Natural killer cell (primary cell): ENCODE measurements around the gene BNC2. TPM values are rescaled to one million over a fixed set of nuclear protein-coding genes. Genes with fewer than 3 reads are reported as not detected.

Experiments used
- ATAC-seq, 3 donors: fragments of 150-1000 bp in 2 of 3; fragments of 200-7000 bp in 1 of 3; cut with Tn5 transposase; 1 replicate in 1 of 3; 2 replicates in 2 of 3; pipeline ENCODE4 v1.10.0; 2021; ENCODE audit warnings: mild to moderate bottlenecking in 2 of 3, moderate library complexity in 2 of 3
- DNase-seq, 2 donors: peaks; one replicate each; pipeline versions ENCODE4 v3.0.0 to v3.0.0-alpha.2; 2013 to 2021; ENCODE audit warnings: mixed read lengths in 1 of 2
- H3K27ac ChIP-seq: one replicate; pipeline ENCODE4 v1.5.1; 2013; ENCODE audit warnings: mild to moderate bottlenecking, low read length
- H3K27me3 ChIP-seq: one replicate; pipeline ENCODE4 v1.6.1; 2013; ENCODE audit warnings: low read length; ENCODE audit not compliant: control insufficient read depth, insufficient read depth
- H3K36me3 ChIP-seq: one replicate; pipeline ENCODE4 v1.6.1; 2013; ENCODE audit warnings: low read length; ENCODE audit not compliant: control insufficient read depth, insufficient read depth
- H3K4me1 ChIP-seq: one replicate; pipeline ENCODE4 v1.6.1; 2013; ENCODE audit warnings: low read length; ENCODE audit not compliant: control insufficient read depth, insufficient read depth
- H3K4me3 ChIP-seq: one replicate; pipeline ENCODE4 v1.5.1; 2013; ENCODE audit warnings: low read length
- H3K9me3 ChIP-seq: one replicate; pipeline ENCODE4 v1.6.1; 2013; ENCODE audit warnings: low read length; ENCODE audit not compliant: control insufficient read depth, insufficient read depth
- H3K27ac Mint-ChIP-seq, 2 donors: one replicate each; pipeline ENCODE4 v1.8.0; 2022; ENCODE audit warnings: mild to moderate bottlenecking in 2 of 2, mixed read lengths in 2 of 2, moderate library complexity in 1 of 2
- H3K27me3 Mint-ChIP-seq, 2 donors: one replicate each; pipeline ENCODE4 v1.8.0; 2022; ENCODE audit warnings: low read depth in 2 of 2, mixed read lengths in 2 of 2
- H3K36me3 Mint-ChIP-seq: one replicate; pipeline ENCODE4 v1.8.0; 2022; ENCODE audit warnings: mixed read lengths
- H3K4me1 Mint-ChIP-seq, 2 donors: one replicate each; pipeline ENCODE4 v1.8.0; 2022; ENCODE audit warnings: mixed read lengths in 2 of 2
- H3K4me3 Mint-ChIP-seq: one replicate; pipeline ENCODE4 v1.8.0; 2022; ENCODE audit warnings: mild to moderate bottlenecking, moderate library complexity, mixed read lengths
- H3K9me3 Mint-ChIP-seq, 2 donors: one replicate each; pipeline ENCODE4 v1.8.0; 2022; ENCODE audit warnings: mixed read lengths in 2 of 2
- WGBS: methylation state at CpG from one replicate; pipeline ENCODE4 v1.1.7; 2013; ENCODE audit warnings: missing lambda C conversion rate; ENCODE audit not compliant: insufficient coverage; 5-methylcytosine and 5-hydroxymethylcytosine counted together
- intact Hi-C: fragments of 100-400 bp; cut with micrococcal nuclease; formaldehyde crosslinking; loops from one replicate; pipeline ENCODE4 v1.14.2; 2022
- total RNA-seq, 4 donors: library from RNA; stranded (reverse); fragments of 120-200 nt in 1 of 4; gene quantifications; one replicate each; pipeline versions ENCODE4 v1.2.3 to v1.2.4, GENCODE V29; 2013 to 2022
- TF ChIP-seq, protein P1 (sequence below): fragments of 200-600 bp; IDR thresholded peaks from one replicate; pipeline ENCODE4 v1.8.0; 2022; ENCODE audit warnings: antibody characterized with exemption

BNC2 gene
- total RNA-seq, 3 donors from 2014 or later (not counting 1 experiment from before 2014, with no cell fraction given): 36.9 to 84.2 (median 66.5) TPM

DNA sequence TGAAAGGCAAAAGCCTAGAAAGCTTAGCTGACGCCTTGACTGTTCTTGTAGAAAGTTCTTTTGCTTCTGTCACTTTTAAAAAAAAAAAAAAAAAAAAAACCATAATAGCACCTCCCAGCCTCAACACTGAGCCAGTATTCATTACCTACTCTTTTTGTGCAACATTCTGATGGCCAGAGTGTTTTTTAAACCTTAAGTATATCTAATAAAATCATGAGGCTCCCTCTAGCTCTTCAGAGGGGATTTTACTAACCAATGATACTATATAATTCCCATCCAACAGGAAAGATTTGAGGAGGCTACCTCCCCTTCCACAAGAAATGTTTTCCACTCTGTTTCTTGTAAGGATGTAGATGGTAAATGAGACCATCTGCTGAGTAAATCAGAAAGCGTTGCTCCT, 3.9 kb downstream of the BNC2 start:
- peak overlapping the region; percentile 11 to 79 for H3K27ac Mint-ChIP-seq
- no peaks in the 10 kb centered on the region for H3K36me3 Mint-ChIP-seq

DNA sequence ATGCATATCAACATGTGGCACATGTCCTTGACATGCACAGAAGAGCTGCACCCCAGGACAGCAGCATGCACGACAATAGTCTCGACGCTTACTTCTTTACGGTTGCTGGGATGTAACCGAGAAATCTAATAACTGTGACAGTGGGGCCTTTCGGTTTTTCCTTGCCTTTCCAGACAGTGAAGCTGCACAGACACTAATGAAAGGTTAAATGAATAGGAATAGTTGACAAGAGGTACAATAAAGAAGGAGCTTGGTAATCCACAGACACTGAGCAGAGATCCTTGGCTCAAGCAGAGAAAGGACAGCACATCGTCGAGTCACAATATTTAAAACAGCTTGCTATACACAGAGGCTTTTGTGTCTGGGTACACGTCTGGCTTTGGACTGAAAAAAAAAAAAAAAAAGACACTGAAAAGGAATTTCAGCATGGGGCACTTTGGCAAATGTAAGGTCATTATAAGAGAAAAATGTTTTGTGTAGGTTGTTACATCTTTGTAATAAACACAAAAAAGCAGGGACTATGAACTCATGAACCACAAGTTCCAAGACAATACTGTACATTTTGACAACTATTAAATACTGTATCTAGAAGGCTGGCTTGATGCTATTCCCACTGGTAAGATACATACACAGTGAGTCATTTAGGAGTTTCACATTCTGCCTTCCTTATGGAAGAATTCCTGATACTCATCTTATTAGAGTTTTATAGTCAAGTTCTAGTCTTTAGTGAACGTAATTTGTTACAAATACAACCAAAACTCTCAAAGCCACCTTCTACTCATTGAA, 5.6 kb downstream of the BNC2 start:
- H3K9me3 ChIP-seq: no peaks in the 10 kb centered on the region
- Mint-ChIP-seq H3K27ac (peak overlapping the region in 1 of 2 donors; percentile 20), H3K9me3 (no peaks in the 10 kb centered on the region), H3K36me3 (no peaks in the 10 kb centered on the region), H3K4me1 (peaks cover 32 to 56% of the 10 kb centered on the region in 2 donors), H3K27me3 (no peaks in the 10 kb centered on the region), H3K4me3 (no peak overlapping the region)
- peaks cover 6% of the 10 kb centered on the region for H3K4me1 ChIP-seq
- H3K27me3 ChIP-seq: peaks cover 2% of the 10 kb centered on the region
- no peak overlapping the region for H3K4me3 ChIP-seq
- intact Hi-C loops: no loop called here
- no peak overlapping the region for H3K27ac ChIP-seq
- no peak for DNase-seq
- ATAC-seq: no peak
- 94% methylated on average over 9 of the region's 10 CpGs for WGBS
- no peaks in the 10 kb centered on the region for H3K36me3 ChIP-seq
- TF ChIP-seq, protein P1, sequence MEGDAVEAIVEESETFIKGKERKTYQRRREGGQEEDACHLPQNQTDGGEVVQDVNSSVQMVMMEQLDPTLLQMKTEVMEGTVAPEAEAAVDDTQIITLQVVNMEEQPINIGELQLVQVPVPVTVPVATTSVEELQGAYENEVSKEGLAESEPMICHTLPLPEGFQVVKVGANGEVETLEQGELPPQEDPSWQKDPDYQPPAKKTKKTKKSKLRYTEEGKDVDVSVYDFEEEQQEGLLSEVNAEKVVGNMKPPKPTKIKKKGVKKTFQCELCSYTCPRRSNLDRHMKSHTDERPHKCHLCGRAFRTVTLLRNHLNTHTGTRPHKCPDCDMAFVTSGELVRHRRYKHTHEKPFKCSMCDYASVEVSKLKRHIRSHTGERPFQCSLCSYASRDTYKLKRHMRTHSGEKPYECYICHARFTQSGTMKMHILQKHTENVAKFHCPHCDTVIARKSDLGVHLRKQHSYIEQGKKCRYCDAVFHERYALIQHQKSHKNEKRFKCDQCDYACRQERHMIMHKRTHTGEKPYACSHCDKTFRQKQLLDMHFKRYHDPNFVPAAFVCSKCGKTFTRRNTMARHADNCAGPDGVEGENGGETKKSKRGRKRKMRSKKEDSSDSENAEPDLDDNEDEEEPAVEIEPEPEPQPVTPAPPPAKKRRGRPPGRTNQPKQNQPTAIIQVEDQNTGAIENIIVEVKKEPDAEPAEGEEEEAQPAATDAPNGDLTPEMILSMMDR: no peak

More for the DNA sequence above, 3.9 kb downstream of the BNC2 start:
- H3K9me3 Mint-ChIP-seq: no peaks in the 10 kb centered on the region
- TF ChIP-seq, protein P1: no peak
- ATAC-seq: no peak
- no peaks in the 10 kb centered on the region for H3K36me3 ChIP-seq
- 86% methylated on average over 1 of the region's 2 CpGs for WGBS
- H3K27me3 Mint-ChIP-seq: no peaks in the 10 kb centered on the region
- H3K4me1 ChIP-seq: peaks cover 14% of the 10 kb centered on the region
- DNase-seq: no peak
- H3K9me3 ChIP-seq: no peaks in the 10 kb centered on the region
- H3K27ac ChIP-seq: no peak overlapping the region
- peak overlapping the region; percentile 28 for H3K4me3 Mint-ChIP-seq
- peaks cover 29 to 52% of the 10 kb centered on the region in 2 donors for H3K4me1 Mint-ChIP-seq
- no peak overlapping the region for H3K4me3 ChIP-seq
- intact Hi-C loops: no loop called here
- H3K27me3 ChIP-seq: peaks cover 2% of the 10 kb centered on the region

DNA sequence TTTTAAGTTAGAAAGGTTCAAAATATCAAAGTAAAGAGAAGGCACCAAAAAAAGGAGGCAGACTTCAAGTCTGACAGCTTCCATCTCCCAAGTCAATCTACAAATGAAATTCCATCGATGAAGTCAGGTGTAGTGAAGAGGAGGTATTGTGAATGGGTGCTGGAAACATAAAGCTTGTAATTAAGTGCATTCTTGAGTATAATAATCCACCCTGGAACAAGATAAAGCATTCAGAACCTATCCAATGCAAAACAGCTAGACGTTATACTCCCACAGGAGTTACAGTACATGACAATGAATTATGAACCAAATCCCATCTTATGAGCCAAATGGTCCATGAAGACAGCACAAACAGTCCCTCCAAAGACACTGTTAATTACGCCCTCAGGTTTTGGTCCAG, 22.3 kb downstream of the BNC2 start:
- Mint-ChIP-seq H3K27me3 (no peaks in the 10 kb centered on the region), H3K4me1 (peaks cover 24 to 28% of the 10 kb centered on the region in 2 donors), H3K9me3 (no peaks in the 10 kb centered on the region), H3K27ac (no peak overlapping the region), H3K36me3 (no peaks in the 10 kb centered on the region), H3K4me3 (no peak overlapping the region)
- H3K4me1 ChIP-seq: peaks cover 3% of the 10 kb centered on the region
- ATAC-seq: no peak
- TF ChIP-seq, protein P1: no peak
- no peak for DNase-seq
- no peak overlapping the region for H3K4me3 ChIP-seq
- intact Hi-C loops: no loop called here
- H3K27ac ChIP-seq: no peak overlapping the region
- H3K27me3 ChIP-seq: no peaks in the 10 kb centered on the region
- no peaks in the 10 kb centered on the region for H3K9me3 ChIP-seq
- 92% methylated on average over 3 of the region's 3 CpGs for WGBS
- H3K36me3 ChIP-seq: no peaks in the 10 kb centered on the region

DNA sequence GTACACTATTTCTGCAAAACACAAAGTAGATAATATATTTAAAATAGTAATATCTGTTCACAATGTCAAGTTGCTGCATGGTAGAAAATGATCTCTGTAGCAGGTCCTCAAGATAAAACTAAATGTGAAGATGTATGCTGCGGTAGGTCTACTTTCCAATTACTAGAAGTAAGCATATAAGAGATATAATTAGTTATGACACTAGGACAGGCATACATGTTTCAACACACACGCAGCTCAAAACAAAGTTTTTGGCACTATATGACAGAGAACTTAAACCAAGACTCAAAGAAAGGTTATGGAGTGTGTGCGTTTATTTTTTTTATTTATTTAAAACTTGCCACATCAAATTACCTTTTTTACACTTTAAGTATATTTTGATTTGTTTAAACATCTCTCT, 23.5 kb downstream of the BNC2 start:
- Mint-ChIP-seq H3K27ac (no peak overlapping the region), H3K4me1 (peaks cover 13 to 16% of the 10 kb centered on the region in 2 donors), H3K36me3 (no peaks in the 10 kb centered on the region), H3K4me3 (no peak overlapping the region), H3K27me3 (no peaks in the 10 kb centered on the region), H3K9me3 (no peaks in the 10 kb centered on the region)
- H3K27me3 ChIP-seq: no peaks in the 10 kb centered on the region
- DNase-seq: no peak
- H3K9me3 ChIP-seq: no peaks in the 10 kb centered on the region
- no peak overlapping the region for H3K4me3 ChIP-seq
- no peak for ATAC-seq
- H3K4me1 ChIP-seq: no peaks in the 10 kb centered on the region
- TF ChIP-seq, protein P1: no peak
- intact Hi-C loops: no loop called here
- WGBS: no CpG with 5 or more reads among the region's 3 CpGs
- no peak overlapping the region for H3K27ac ChIP-seq
- H3K36me3 ChIP-seq: no peaks in the 10 kb centered on the region
